ENCODE results near the gene INPP5J. TPM values are rescaled to one million over a fixed set of nuclear protein-coding genes. Genes with fewer than 3 reads are reported as not detected.

Gene INPP5J
- total and polyA plus RNA-seq, 2 of the 13 experiments (the other 11 are each of a cell fraction or from before 2014, with no cell fraction given) = 0.24 to 1.1 TPM

- TF ChIP-seq RERE (CRISPR knock-in tag; IDR thresholded peaks at IDR 0.05; ENCODE audit: low read depth) (peak; percentile 28; the same call in 1 of the 2 replicates), CBX2 (IDR thresholded peaks at IDR 0.05; ENCODE audit: low read depth, low read length) (no peak), CBX2 (CRISPR knock-in tag; IDR thresholded peaks at IDR 0.05; ENCODE audit: low read depth) (no peak), ZNF333 (CRISPR knock-in tag; IDR thresholded peaks at IDR 0.05; ENCODE audit: borderline replicate concordance) (0 out of 2 replicates have a peak, but pooled peaks have one; percentile 51), ZNF782 (CRISPR knock-in tag; IDR thresholded peaks at IDR 0.05; ENCODE audit: borderline replicate concordance) (no peak), NR2F2 (IDR thresholded peaks at IDR 0.05; ENCODE audit: borderline replicate concordance, low read depth) (no peak), HOXD1 (CRISPR knock-in tag; IDR thresholded peaks at IDR 0.05) (no peak), RFXAP (CRISPR knock-in tag; IDR thresholded peaks at IDR 0.05; ENCODE audit: borderline replicate concordance) (0 out of 2 replicates have a peak, but pooled peaks have one; percentile 46), NFE2L1 (CRISPR knock-in tag; IDR thresholded peaks at IDR 0.05; ENCODE audit: borderline replicate concordance) (no peak), ZFP91 (CRISPR knock-in tag; IDR thresholded peaks at IDR 0.05; ENCODE audit: borderline replicate concordance) (peak; percentile 51; the same call in 1 of the 2 replicates), PHF8 (CRISPR knock-in tag; IDR thresholded peaks at IDR 0.05) (0 out of 2 replicates have a peak, but pooled peaks have one; percentile 28), TGIF2 (CRISPR knock-in tag; IDR thresholded peaks at IDR 0.05) (0 out of 2 replicates have a peak, but pooled peaks have one; percentile 1), ZNF547 (CRISPR knock-in tag; IDR thresholded peaks at IDR 0.05) (no peak), SALL1 (CRISPR knock-in tag; IDR thresholded peaks at IDR 0.05) (peak; percentile 79), ZNF230 (CRISPR knock-in tag; IDR thresholded peaks at IDR 0.05) (0 out of 2 replicates have a peak, but pooled peaks have one; percentile 46), NCOA2 (CRISPR knock-in tag; IDR thresholded peaks at IDR 0.05) (peak; percentile 69; the same call in 1 of the 2 replicates), ZNF331 (CRISPR knock-in tag; IDR thresholded peaks at IDR 0.05) (0 out of 2 replicates have a peak, but pooled peaks have one; percentile 27), TBX3 (IDR thresholded peaks at IDR 0.05; ENCODE audit: borderline replicate concordance) (0 out of 2 replicates have a peak, but pooled peaks have one; percentile 16), ZEB1 (IDR thresholded peaks at IDR 0.05; ENCODE audit: insufficient replicate concordance, low read depth) (peak; percentile 91), POLR2A (IDR thresholded peaks at IDR 0.05; ENCODE audit: insufficient read depth in 1 of 2, low read depth in 2 of 2, low read length in 2 of 2) (peak in 1 of 2 experiments; percentile 55; a peak in 2 of 4 replicates)
- TF ChIP-seq, protein P1, sequence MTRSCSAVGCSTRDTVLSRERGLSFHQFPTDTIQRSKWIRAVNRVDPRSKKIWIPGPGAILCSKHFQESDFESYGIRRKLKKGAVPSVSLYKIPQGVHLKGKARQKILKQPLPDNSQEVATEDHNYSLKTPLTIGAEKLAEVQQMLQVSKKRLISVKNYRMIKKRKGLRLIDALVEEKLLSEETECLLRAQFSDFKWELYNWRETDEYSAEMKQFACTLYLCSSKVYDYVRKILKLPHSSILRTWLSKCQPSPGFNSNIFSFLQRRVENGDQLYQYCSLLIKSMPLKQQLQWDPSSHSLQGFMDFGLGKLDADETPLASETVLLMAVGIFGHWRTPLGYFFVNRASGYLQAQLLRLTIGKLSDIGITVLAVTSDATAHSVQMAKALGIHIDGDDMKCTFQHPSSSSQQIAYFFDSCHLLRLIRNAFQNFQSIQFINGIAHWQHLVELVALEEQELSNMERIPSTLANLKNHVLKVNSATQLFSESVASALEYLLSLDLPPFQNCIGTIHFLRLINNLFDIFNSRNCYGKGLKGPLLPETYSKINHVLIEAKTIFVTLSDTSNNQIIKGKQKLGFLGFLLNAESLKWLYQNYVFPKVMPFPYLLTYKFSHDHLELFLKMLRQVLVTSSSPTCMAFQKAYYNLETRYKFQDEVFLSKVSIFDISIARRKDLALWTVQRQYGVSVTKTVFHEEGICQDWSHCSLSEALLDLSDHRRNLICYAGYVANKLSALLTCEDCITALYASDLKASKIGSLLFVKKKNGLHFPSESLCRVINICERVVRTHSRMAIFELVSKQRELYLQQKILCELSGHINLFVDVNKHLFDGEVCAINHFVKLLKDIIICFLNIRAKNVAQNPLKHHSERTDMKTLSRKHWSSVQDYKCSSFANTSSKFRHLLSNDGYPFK (CRISPR knock-in tag; IDR thresholded peaks at IDR 0.05; ENCODE audit: borderline replicate concordance) = peak; percentile 53; the same call in 1 of the 2 replicates
Measured at GRCh38 chr22:31079095-31079642, 43.6 kb upstream of the INPP5J start (continued).
